ENCODE data around the gene AQR. TPM values are rescaled to one million over a fixed set of nuclear protein-coding genes. Genes with fewer than 3 reads are reported as not detected.

Gene AQR
- total and polyA plus RNA-seq, 5 donors = 7.4 to 17.2 (median 13.7) TPM

DNA sequence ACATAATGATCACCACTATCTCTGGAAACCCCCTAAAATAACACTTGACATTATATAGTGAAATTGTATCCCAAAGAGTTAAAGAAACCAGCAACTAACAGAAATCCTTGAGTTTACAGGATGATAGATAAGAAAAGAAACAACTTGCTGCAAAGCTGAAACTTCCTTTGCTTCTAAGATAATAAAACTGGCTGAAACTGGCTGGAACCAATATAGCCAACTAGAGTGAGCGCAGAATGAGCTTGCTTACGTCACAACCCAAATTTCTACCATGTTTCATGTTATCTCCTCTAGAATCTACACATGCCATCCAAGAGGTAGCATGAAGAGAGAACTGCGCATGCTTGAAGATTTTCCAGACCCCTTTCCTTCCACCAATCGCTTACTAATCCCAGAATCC is 90.4 kb downstream of the AQR start:
- no peaks in the 10 kb centered on the region for H3K9me3 ChIP-seq (ENCODE audit: control insufficient read depth, low read length)
- no peak for ATAC-seq
- H3K27me3 ChIP-seq (ENCODE audit: control insufficient read depth, insufficient read depth) = no peaks in the 10 kb centered on the region
- no peak for DNase-seq
- 68% methylated on average over 4 of the region's 4 CpGs for WGBS
- no peak overlapping the region for H3K27ac ChIP-seq (ENCODE audit: low read length)
- intact Hi-C loops (cut with DNase I) = no loop called here
- H3K4me1 ChIP-seq (ENCODE audit: control insufficient read depth, insufficient read depth, low read length) = no peaks in the 10 kb centered on the region
- no peak overlapping the region for H3K4me3 ChIP-seq (ENCODE audit: low read length)

DNA sequence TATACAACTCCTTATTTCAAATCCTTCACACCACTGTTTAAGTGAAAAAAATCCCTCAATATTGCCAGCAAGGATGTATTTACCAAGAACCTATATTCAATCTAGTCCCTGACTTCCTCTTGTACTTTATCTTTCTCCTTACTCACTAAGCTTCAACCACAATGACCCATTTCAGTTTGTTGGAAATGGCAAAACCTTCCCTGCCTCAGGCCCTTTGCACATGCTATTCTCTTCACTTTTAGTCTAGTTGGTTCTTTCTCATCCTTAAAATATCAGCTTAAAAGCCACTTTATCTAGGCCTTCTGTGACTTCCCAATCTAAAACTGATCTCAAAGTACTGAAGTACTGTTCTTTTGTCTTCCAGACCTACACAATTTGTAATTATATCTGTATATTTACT is 92.9 kb downstream of the AQR start:
- Histone ChIP-seq H3K4me1 (ENCODE audit: control insufficient read depth, insufficient read depth, low read length) (no peaks in the 10 kb centered on the region), H3K27ac (ENCODE audit: low read length) (no peak overlapping the region), H3K4me3 (ENCODE audit: low read length) (no peak overlapping the region), H3K27me3 (ENCODE audit: control insufficient read depth, insufficient read depth) (no peaks in the 10 kb centered on the region), H3K9me3 (ENCODE audit: control insufficient read depth, low read length) (no peaks in the 10 kb centered on the region)
- intact Hi-C loops (cut with DNase I) = no loop called here
- ATAC-seq = no peak
- no peak for DNase-seq

DNA sequence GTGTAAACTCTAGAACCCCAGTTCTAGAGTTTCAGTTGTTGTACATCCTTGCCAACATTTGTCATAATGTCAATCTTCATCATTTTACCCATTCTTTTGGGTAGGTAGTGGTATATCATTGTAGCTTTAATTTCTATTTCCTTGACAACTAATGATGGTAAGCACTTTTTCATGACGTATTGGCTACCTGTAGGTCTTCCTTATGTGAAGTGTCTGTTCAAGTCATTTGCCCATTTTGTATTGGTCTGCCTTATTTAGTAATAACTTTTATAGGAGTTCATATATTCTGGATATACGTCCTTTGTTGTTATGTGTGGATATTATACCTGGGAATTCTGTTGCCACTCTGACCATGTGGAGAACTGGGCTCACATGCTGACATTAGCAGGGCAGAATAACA is 100.4 kb downstream of the AQR start:
- Histone ChIP-seq H3K27me3 (ENCODE audit: control insufficient read depth, insufficient read depth) (no peaks in the 10 kb centered on the region), H3K9me3 (ENCODE audit: control insufficient read depth, low read length) (no peaks in the 10 kb centered on the region), H3K4me3 (ENCODE audit: low read length) (no peak overlapping the region), H3K27ac (ENCODE audit: low read length) (no peak overlapping the region), H3K4me1 (ENCODE audit: control insufficient read depth, insufficient read depth, low read length) (no peaks in the 10 kb centered on the region)
- ATAC-seq (no peak), DNase-seq (no peak)
- intact Hi-C loops (cut with DNase I) = no loop called here
- WGBS = 96% methylated on average over 2 of the region's 2 CpGs

DNA sequence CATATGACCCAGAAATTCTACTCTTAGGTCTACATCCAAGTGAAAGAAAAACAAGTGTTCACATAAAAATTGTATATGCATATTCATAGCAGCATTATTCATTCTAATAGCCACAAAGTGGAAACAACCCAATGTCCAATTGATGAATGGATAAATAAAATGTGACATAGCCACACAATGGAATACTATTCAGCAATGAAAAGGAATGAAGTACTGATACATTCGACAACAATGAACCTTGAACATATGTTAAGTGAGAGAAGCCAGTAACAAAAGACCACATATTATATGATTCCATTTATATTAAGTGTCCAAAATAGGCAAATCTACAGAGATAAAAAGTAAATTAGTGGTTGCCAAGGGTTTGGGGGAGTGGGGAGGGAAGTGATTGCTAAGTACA is 104.0 kb downstream of the AQR start:
- intact Hi-C loops (cut with DNase I) = no loop called here
- Histone ChIP-seq H3K4me1 (ENCODE audit: control insufficient read depth, insufficient read depth, low read length) (no peaks in the 10 kb centered on the region), H3K9me3 (ENCODE audit: control insufficient read depth, low read length) (no peaks in the 10 kb centered on the region), H3K27me3 (ENCODE audit: control insufficient read depth, insufficient read depth) (no peaks in the 10 kb centered on the region), H3K4me3 (ENCODE audit: low read length) (no peak overlapping the region), H3K27ac (ENCODE audit: low read length) (no peak overlapping the region)
- no peak for ATAC-seq
- DNase-seq = no peak
- 99% methylated on average over 1 of the region's 1 CpG for WGBS

DNA sequence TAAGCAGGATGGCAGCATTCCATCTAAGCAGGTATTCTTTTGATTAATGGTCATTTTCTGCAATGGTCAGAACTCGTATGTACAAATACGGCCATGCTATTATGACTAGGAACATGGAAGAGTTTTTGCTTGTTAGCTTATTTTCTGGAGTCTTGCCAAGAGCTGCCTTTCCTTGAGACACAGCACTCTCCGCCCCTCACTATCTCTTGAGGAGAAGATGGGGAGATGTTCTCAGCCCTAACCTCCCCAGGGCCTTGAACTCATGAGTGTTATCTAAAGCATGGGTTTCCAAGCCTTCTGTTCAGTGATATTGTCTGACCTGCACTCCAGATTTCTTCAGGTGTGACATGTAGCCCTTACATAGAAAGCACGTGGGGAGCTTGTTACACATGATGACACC is 108.3 kb downstream of the AQR start:
- 88% methylated on average over 4 of the region's 4 CpGs for WGBS
- Histone ChIP-seq H3K4me1 (ENCODE audit: control insufficient read depth, insufficient read depth, low read length) (peaks cover 2% of the 10 kb centered on the region), H3K27ac (ENCODE audit: low read length) (no peak overlapping the region), H3K9me3 (ENCODE audit: control insufficient read depth, low read length) (no peaks in the 10 kb centered on the region), H3K4me3 (ENCODE audit: low read length) (no peak overlapping the region), H3K27me3 (ENCODE audit: control insufficient read depth, insufficient read depth) (no peaks in the 10 kb centered on the region)
- intact Hi-C loops (cut with DNase I) = no loop called here
- ATAC-seq = no peak
- DNase-seq = no peak

DNA sequence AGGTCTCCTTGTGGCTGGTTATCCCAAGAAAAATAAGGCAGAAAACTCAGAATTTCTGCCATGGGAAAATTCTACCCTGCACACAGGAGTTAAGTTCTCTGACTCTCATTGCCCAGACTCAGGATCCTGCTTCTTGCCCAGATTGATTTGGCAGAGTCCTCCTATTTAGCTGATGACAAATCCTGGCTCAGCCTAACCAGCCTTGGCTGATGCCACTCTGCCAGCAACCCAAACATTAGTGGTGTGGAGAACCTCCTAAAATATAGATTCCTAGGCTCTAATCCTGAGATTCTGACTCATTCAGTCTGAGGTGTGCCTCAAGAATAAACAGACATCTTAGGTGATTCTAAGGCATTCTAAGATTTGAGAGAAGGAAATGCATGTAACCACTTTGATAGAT is 113.6 kb downstream of the AQR start:
- H3K27ac ChIP-seq (ENCODE audit: low read length) = no peak overlapping the region
- intact Hi-C loops (cut with DNase I) = no loop called here
- ATAC-seq (peak; percentile 44 to 74), DNase-seq (no peak)
- no peaks in the 10 kb centered on the region for H3K9me3 ChIP-seq (ENCODE audit: control insufficient read depth, low read length)
- H3K27me3 ChIP-seq (ENCODE audit: control insufficient read depth, insufficient read depth) = no peaks in the 10 kb centered on the region
- no peak overlapping the region for H3K4me3 ChIP-seq (ENCODE audit: low read length)
- peaks cover 2% of the 10 kb centered on the region for H3K4me1 ChIP-seq (ENCODE audit: control insufficient read depth, insufficient read depth, low read length)

DNA sequence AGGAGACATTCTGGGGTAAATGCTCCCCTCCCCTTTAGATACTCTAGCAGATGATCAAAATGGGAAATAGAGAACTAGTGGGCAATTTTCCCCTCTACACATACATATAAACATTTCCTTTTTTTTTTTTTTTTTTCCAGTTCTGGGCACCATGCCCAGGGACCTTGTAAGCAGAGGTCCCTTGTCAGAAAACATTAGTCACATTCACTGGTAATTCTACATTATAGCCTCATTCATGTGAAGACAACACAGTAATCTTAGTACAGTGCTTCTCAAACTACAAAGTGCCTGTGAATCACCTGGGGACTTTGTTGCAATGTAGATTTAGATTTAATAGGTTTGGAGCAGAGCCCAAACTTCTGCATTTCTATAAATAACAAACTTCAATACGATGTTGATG is 114.1 kb downstream of the AQR start:
- WGBS = 19% methylated on average over 1 of the region's 1 CpG
- DNase-seq = no peak
- no peaks in the 10 kb centered on the region for H3K27me3 ChIP-seq (ENCODE audit: control insufficient read depth, insufficient read depth)

DNA sequence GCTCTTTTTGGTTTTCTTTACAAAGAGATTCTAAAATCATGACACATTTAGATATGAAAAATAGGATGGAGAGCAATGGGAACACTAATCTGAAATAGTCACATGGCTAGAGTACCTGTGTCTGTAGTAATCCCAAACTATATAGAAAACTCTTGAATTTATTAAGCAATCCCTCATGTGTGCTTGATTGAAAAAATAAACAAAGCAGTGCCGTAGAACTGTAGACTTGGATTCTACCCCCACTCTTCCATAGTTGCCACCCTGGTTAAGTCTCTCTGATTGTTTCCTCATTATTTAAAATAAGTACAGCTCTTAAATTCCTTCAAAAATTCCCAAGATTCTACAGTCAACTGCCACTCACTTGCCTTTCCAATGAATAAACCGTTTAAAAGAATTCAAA is 115.3 kb downstream of the AQR start:
- DNase-seq = no peak
- H3K4me1 ChIP-seq (ENCODE audit: control insufficient read depth, insufficient read depth, low read length) = peaks cover 8% of the 10 kb centered on the region
- intact Hi-C loops (cut with DNase I) = no loop called here
- ATAC-seq = no peak
- 88% methylated on average over 2 of the region's 2 CpGs for WGBS
- no peak overlapping the region for H3K27ac ChIP-seq (ENCODE audit: low read length)
- no peaks in the 10 kb centered on the region for H3K27me3 ChIP-seq (ENCODE audit: control insufficient read depth, insufficient read depth)
- no peak overlapping the region for H3K4me3 ChIP-seq (ENCODE audit: low read length)
- no peaks in the 10 kb centered on the region for H3K9me3 ChIP-seq (ENCODE audit: control insufficient read depth, low read length)

More for the DNA sequence above, 114.1 kb downstream of the AQR start:
- no peaks in the 10 kb centered on the region for H3K9me3 ChIP-seq (ENCODE audit: control insufficient read depth, low read length)
- H3K27ac ChIP-seq (ENCODE audit: low read length) = no peak overlapping the region
- no peak overlapping the region for H3K4me3 ChIP-seq (ENCODE audit: low read length)
- ATAC-seq = peak; percentile 23 to 30
- intact Hi-C loops (cut with DNase I) = no loop called here
- peaks cover 2% of the 10 kb centered on the region for H3K4me1 ChIP-seq (ENCODE audit: control insufficient read depth, insufficient read depth, low read length)

DNA sequence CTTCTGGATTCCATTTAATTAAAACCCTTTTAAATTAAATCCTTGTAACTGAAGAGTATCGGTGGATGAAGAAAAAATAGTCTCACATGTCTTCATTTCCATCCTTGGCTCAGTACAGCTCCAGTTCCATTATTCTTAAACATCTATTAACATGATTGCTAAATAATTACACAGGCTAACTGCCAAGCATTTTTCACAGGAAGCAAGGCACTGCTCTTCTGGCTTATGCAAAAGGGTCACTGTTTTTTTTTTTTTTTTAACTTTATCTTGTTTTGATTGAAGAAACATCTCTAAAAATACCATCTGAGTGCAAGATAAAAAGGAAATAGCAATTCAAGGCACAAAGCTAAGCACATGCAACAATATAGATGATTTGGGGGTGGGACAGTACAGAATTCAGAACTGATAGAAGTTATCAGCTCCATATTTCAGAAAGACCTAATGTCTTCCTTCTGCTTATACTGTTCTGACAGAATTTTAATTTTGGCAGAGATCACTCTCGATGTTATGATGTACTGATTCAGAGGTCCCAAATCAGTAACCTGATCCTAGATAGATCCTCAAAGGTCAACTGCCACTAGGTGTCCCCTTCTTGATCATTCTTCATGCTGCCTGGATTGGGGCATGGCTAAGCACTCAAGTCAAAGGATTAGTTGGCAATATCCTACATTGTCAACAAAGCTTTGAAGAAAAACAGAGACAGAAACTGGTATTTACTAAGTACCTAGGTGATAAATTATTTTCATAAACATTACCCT is 116.4 kb downstream of the AQR start:
- Histone ChIP-seq H3K4me1 (ENCODE audit: control insufficient read depth, insufficient read depth, low read length) (peaks cover 8% of the 10 kb centered on the region), H3K9me3 (ENCODE audit: control insufficient read depth, low read length) (no peaks in the 10 kb centered on the region), H3K27ac (ENCODE audit: low read length) (no peak overlapping the region), H3K27me3 (ENCODE audit: control insufficient read depth, insufficient read depth) (no peaks in the 10 kb centered on the region), H3K4me3 (ENCODE audit: low read length) (no peak overlapping the region)
- ATAC-seq (peak; percentile 79 to 83), DNase-seq (no peak)
- intact Hi-C loops (cut with DNase I) = no loop called here
- 41% methylated on average over 2 of the region's 2 CpGs for WGBS

DNA sequence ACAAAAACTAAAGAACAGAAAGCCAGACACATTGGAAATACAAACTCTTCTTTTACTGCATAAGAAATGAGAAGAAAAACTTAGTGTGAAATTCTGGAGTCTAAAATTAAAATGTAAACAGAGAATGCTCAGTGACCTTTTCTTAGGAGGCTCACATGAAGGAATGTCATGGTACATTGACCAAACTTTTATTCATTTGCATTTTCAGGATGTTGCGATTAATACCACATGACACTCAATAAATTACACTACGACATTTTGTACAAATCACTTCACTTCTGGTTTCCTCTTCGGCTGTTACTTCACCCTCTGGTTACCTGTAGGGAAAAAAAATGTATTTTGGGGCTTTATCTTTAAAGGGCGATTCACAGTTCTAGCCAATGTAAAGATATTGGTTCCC is 117.8 kb downstream of the AQR start:
- no peaks in the 10 kb centered on the region for H3K27me3 ChIP-seq (ENCODE audit: control insufficient read depth, insufficient read depth)
- peaks cover 8% of the 10 kb centered on the region for H3K4me1 ChIP-seq (ENCODE audit: control insufficient read depth, insufficient read depth, low read length)
- WGBS = 90% methylated on average over 4 of the region's 4 CpGs
- H3K27ac ChIP-seq (ENCODE audit: low read length) = no peak overlapping the region
- intact Hi-C loops (cut with DNase I) = no loop called here
- ATAC-seq (no peak), DNase-seq (no peak)
- H3K9me3 ChIP-seq (ENCODE audit: control insufficient read depth, low read length) = no peaks in the 10 kb centered on the region
- H3K4me3 ChIP-seq (ENCODE audit: low read length) = no peak overlapping the region

DNA sequence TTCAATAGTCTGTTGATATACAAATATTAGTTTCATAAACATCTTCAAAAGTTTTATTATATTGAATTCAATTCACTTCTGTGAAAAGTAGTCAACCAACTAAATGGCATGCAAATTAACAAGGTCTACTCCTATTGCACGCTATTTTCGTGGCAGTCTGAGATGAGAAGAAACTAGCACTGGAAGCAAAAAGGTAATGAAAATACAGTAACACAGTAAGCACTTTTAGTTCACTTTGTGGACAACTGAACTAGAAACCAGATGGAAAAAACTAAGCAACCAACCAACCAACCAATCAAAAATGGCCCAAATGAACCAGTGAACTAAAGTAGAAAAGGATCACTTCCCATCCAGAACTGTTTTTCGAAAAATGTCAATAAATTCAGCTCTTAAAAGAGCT is 118.5 kb downstream of the AQR start:
- ATAC-seq (no peak), DNase-seq (no peak)
- intact Hi-C loops (cut with DNase I) = no loop called here
- Histone ChIP-seq H3K27me3 (ENCODE audit: control insufficient read depth, insufficient read depth) (no peaks in the 10 kb centered on the region), H3K4me3 (ENCODE audit: low read length) (no peak overlapping the region), H3K27ac (ENCODE audit: low read length) (no peak overlapping the region), H3K9me3 (ENCODE audit: control insufficient read depth, low read length) (no peaks in the 10 kb centered on the region), H3K4me1 (ENCODE audit: control insufficient read depth, insufficient read depth, low read length) (peaks cover 6% of the 10 kb centered on the region)
- WGBS = 95% methylated on average over 3 of the region's 3 CpGs

DNA sequence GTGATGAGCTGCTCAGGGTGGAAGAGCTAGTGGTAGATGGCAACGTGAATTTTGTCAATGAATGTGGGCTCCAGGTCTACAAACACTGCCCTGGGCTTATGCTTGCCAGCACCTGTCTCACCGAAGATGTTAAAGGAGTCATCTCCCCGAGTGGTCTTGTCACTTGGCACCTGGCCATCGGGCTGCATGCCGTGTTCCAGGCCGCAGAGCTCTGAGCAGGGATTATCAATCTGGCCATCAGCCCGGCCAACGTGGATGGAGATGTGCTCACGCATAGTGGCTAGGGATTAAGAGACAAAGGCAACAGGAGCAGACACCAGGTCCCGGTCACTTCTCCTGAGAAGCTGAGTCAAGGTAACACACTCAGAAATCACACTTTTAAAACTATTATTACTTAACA is 119.4 kb downstream of the AQR start:
- intact Hi-C loops (cut with DNase I) = no loop called here
- no peaks in the 10 kb centered on the region for H3K27me3 ChIP-seq (ENCODE audit: control insufficient read depth, insufficient read depth)
- H3K4me1 ChIP-seq (ENCODE audit: control insufficient read depth, insufficient read depth, low read length) = peaks cover 6% of the 10 kb centered on the region
- no peak overlapping the region for H3K27ac ChIP-seq (ENCODE audit: low read length)
- 62% methylated on average over 10 of the region's 10 CpGs for WGBS
- ATAC-seq (no peak), DNase-seq (peak in 2 of 3 donors; percentile 53 to 66)
- no peak overlapping the region for H3K4me3 ChIP-seq (ENCODE audit: low read length)
- no peaks in the 10 kb centered on the region for H3K9me3 ChIP-seq (ENCODE audit: control insufficient read depth, low read length)

Measured in right cardiac atrium (tissue), 5 donors.